Activated CD8-positive, alpha-beta memory T cell treated with anti-CD3 and anti-CD28 coated beads for 48 hours (primary cell): ENCODE data around the gene NHSL1.

Experiments used
- DNase-seq, 3 experiments: peaks; one replicate each; pipeline ENCODE4 v3.0.0-alpha.2; 2020; ENCODE audit warnings: low read depth in 2 of 3, low spot score in 2 of 3

NHSL1 gene

GRCh38 chr6:138467901-138468300, 31.4 kb downstream of the NHSL1 start:
- no peak for DNase-seq

GRCh38 chr6:138465007-138465645, 34.2 kb downstream of the NHSL1 start:
- no peak for DNase-seq

- no peak for DNase-seq
Observed at GRCh38 chr6:138464085-138464484, 35.2 kb downstream of the NHSL1 start.

GRCh38 chr6:138461647-138462046, 37.6 kb downstream of the NHSL1 start:
- no peak for DNase-seq

- DNase-seq, result no peak
Observed at GRCh38 chr6:138456401-138456790, 42.9 kb downstream of the NHSL1 start.

GRCh38 chr6:138455746-138456400, 43.4 kb downstream of the NHSL1 start:
- DNase-seq, result no peak

- DNase-seq, result no peak
Observed at GRCh38 chr6:138454981-138455706, 44.1 kb downstream of the NHSL1 start.

- no peak for DNase-seq
Observed at GRCh38 chr6:138451043-138451442, 48.3 kb downstream of the NHSL1 start.

- DNase-seq, result no peak
Observed at GRCh38 chr6:138450445-138450844, 48.8 kb downstream of the NHSL1 start.

GRCh38 chr6:138446821-138447220, 52.5 kb downstream of the NHSL1 start:
- DNase-seq, result no peak

GRCh38 chr6:138443979-138444378, 55.3 kb downstream of the NHSL1 start:
- DNase-seq, result no peak

- DNase-seq, result no peak
Observed at GRCh38 chr6:138442663-138443062, 56.6 kb downstream of the NHSL1 start.

- no peak for DNase-seq
Observed at GRCh38 chr6:138441965-138442364, 57.3 kb downstream of the NHSL1 start.

GRCh38 chr6:138440758-138441357, 58.4 kb downstream of the NHSL1 start:
- DNase-seq, result no peak

GRCh38 chr6:138440296-138440695, 59.0 kb downstream of the NHSL1 start:
- no peak for DNase-seq

- DNase-seq, result no peak
Observed at GRCh38 chr6:138439546-138439945, 59.7 kb downstream of the NHSL1 start.

GRCh38 chr6:138434925-138435324, 64.4 kb downstream of the NHSL1 start:
- no peak for DNase-seq

GRCh38 chr6:138434096-138434495, 65.2 kb downstream of the NHSL1 start:
- no peak for DNase-seq

GRCh38 chr6:138432063-138432356, 67.3 kb downstream of the NHSL1 start:
- DNase-seq, result no peak

- no peak for DNase-seq
Observed at GRCh38 chr6:138431256-138432062, 67.8 kb downstream of the NHSL1 start.

- DNase-seq, result no peak
Observed at GRCh38 chr6:138430361-138431145, 68.7 kb downstream of the NHSL1 start.
